GM19397 (cell line): ENCODE measurements around the gene P2RX4.
"Not testable (repeated sequence)": the region's sequence is repeated elsewhere in the genome, so short reads cannot be mapped to it uniquely, and the experiment has no call there.

Experiments used
- ATAC-seq: cut with Tn5 transposase; IDR thresholded peaks from one replicate; pipeline ENCODE4 v1.9.1; 2021; ENCODE audit warnings: mild to moderate bottlenecking, moderate library complexity; ENCODE audit not compliant: unreplicated experiment

The P2RX4 gene

DNA sequence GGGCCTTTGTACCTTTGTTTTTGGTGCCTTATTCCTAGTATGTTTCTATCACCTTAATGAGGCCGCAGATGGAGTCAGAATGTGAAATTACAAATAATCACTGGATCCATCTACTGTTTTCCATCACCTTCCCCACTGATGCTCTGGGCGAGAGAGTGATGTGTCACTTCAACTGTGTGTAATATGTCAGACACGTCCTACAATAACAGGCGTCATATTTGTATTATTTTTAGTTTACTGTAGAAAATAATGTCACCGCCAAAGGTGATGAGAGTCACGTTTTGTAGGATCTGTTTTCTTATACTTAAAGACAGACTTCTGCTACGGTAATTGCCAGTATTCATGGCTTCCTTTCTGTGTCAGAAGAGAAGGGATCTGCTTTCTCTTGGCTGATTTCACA, 22.4 kb upstream of the P2RX4 start:
- no peak for ATAC-seq

DNA sequence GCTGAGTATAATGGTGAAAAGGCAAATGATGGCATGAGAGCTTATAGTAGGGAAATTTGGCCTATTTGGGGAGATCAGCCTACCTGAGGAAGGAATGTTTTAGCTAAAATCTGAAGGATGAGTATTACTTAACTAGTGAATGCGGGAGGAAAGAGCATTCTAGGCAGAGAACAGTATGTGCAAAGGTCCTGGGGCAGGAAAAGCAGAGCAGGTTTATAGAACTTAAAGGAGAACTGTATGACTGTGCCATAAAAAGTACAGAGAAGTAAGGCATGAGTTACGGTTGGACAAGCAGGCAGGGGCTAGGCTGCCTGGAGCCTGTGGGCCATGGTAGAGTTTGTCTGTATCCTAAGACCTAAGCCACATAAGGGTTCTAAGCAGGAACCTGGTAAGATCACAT, 21.7 kb upstream of the P2RX4 start:
- ATAC-seq: no peak

GRCh38 chr12:121189131-121189530, 20.8 kb upstream of the P2RX4 start:
- no peak for ATAC-seq

GRCh38 chr12:121189619-121190155, 20.2 kb upstream of the P2RX4 start:
- no peak for ATAC-seq

- no peak for ATAC-seq
These were observed 19.4 kb upstream of the P2RX4 start for GRCh38 chr12:121190523-121191031.

DNA sequence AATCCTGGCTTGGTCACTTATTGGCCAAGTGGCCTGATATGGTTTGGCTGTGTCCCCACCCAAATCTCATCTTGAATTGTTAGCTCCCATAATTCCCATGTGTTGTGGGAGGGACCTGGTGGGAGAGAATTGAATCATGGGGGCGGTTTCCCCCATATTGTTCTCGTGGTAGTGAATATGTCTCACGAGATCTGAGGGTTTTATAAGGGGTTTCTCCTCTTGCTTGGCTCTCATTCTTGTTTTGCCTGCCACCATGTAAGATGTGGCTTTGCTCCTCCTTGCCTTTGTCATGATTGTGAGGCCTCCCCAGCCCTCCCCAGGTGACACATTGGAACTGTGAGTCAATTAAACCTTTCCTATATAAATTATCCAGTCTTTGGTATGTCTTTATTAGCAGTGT, 18.8 kb upstream of the P2RX4 start:
- no peak for ATAC-seq

DNA sequence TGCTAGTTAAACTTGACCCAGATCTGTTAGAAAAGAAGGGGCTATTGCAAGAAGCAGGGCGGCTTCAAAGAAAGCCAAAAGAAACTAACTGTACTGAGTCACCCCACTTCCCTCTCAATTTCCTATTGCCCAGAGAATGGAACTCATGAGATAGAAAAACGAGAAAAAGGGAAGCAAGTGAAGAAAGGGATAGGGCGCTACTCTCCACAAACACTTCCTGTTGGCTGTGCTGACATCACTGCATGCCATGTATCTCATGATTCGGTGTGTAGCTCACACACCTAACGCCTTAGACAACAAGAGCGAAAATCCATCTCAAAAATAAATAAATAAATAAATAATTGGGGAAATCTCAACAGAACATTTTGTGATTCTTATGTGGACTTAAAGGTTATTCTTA, 13.0 kb upstream of the P2RX4 start:
- ATAC-seq: no peak

GRCh38 chr12:121198949-121199348, 11.0 kb upstream of the P2RX4 start:
- ATAC-seq: no peak

DNA sequence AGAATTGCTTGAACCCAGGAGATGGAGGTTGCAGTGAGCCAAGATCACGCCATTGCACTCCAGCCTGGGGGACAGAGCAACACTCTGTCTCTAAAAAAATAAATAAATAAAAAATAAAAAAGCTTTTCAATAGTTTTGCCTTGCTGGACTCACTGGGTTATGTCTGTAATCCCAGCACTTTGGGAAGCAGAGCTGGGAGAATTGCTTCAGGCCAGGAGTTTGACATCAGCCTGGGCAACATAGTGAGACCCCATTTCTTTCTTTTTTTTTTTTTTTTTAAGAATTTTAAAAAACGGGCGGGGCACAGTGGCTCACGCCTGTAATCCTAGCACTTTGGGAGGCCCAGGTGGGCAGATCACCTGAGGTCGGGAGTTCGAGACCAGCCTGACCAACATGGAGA, 8.8 kb upstream of the P2RX4 start:
- not testable (repeated sequence) for ATAC-seq

GRCh38 chr12:121202407-121203355, 7.2 kb upstream of the P2RX4 start:
- no peak for ATAC-seq

DNA sequence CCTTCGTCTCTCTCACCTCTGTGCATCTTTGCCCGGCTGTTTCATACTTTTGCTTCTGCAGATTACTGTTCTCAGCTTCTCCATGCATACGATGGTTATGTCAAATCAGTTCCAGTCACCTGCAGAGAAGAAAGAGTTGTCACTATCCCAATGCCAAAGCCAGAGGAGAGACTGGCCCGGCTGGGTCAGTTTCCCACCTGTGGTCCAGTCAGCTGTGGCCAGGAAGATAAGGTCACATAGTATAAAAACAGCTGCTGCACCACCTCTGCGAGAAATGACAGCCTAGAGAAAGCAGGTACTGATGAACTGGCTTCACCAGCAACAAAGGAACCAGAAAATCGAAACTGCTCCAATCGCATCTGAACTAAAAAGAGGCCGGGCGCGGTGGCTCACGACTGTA, 6.4 kb upstream of the P2RX4 start:
- ATAC-seq: no peak

DNA sequence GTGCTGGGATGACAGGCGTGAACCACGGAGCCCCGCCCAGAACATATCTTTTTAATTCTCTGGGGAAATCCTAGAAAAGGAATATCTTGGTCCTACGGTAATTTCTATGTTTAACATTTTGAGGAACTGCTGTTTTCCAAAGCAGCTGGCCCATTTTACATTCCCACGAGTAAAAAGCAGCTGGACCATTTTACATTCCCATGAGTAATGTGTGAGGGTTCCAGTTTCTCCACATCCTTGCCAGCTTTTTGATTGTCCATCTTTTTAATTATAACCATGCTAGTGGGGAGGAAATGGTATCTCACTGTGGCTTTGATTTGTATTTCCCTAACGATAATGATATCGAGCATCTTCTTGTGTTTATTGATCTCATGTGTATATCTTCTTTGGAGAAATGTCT, 4.4 kb upstream of the P2RX4 start:
- no peak for ATAC-seq

DNA sequence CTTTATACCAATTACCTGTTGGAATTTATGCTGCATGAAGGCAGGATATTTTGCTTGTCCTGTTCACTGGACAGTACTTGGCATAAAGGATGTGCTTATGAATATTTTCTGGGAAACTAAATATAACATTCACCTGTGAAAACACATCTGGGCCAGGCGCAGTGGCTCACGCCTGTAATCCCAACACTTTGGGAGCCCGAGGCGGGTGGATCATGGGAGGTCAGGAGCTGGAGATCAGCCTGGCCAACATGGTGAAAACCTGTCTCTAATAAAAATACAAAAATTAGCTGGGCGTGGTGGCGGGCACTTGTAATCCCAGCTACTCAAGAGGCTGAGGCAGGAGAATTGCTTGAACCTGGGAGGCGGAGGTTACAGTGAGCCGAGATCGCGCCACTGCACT, 1.4 kb upstream of the P2RX4 start:
- not testable (repeated sequence) for ATAC-seq

DNA sequence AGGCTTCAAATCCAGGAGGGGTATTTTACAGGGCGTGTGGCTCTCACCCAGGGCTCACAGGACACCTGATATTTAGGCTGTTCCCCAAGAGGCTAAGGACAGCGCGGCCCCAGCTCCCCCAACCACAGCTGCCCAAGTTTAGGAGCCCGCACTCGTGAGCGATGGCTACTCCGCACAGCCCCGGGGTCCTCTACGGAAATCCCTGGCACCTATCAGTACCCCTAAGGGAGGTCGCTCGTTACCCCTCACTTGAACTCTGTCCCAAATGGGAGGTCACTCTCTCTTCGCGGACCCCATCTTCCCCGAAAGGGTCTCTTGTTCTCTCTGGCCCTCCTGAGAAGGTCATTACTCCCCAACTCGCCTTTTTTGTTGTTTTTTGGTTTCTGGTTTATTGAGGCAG, 708 bp upstream of the P2RX4 start:
- ATAC-seq: no peak

GRCh38 chr12:121212875-121213274, 2.9 kb downstream of the P2RX4 start:
- ATAC-seq: no peak

DNA sequence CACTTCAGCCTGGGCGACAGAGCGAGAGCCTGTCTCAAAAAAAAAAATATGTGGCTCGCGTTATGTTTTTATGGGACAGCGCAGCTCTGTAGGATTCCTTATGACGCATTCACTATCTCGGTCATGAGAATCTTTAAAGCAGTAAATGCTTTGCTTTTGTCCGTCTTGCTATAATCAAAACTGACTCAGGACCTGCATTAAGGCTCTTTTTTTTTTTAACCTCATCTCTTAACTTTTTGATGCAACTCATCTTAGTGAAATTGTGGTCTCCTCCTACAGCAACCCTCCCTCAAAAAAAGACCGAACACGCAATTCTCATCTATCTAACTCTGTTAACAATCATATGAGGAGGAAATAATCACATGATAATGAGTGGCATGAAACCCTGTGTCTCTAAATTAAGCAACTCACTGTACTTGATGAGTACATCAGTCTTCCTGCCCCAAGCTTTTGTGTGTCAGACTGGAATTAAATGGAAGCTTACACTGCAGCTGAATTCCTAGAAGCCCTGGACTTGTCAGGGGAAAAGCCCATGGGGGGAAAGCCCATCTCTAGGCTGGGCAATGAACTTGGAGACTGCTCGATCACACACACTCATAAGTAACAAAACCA, 4.3 kb downstream of the P2RX4 start:
- no peak for ATAC-seq

DNA sequence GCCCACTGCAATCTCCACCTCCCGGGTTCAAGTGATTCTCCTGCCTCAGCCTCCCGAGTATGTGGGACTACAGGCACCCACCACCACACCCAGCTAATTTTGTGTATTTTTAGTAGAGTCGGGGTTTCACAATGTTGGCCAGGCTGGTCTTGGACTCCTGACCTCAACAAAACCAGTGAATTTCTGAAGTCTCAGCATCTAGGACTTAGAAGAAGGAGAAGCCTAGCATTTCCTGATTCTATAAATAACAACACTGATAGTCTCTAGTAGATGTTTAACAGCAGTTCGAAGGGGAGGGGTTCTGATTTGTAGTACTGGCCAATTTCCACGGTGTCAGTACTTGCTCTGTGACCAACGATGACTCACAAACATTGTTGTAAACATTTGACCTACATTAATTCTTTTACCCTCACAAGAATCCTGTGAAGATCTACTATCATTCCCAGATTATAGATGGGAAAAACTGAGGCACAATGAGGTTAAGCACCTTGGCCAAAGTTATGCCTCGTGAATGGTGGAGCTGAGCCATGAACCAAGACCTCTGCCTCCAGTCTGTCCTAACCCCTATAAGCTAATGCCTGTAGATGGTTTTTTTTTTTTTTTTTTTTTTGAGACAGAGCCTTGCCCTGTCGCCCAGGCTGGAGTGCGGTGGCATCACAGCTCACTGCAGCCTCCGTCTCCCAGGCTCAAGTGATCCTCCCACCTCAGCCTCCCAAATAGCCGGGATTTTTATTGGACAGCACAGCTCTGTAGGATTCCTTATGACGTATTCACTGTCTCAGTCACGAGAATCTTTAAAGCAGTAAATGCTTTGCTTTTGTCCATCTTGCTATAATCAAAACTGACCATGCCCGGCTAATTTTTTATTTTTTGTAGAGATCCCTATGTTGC, 5.2 kb downstream of the P2RX4 start:
- no peak for ATAC-seq

DNA sequence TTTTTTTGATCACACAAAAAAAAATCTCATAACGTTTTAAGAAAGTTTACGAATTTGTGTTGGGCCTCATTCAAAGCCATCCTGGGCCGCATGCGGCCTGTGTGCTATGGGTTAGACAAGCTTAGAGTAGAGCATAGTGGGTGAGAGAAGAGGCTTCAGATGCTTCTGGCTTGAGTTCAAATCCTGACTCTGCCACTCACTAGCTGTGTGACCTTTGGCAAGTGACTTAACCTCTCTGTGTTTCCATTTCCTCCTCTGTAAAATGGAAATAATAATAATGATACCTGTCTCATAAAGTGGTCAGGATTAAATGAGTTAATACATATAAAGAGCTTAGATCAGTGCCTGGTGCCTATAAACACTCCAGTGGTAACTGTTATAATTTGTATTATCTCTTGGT, 6.2 kb downstream of the P2RX4 start:
- no peak for ATAC-seq

- ATAC-seq: no peak
These were observed 7.1 kb downstream of the P2RX4 start for GRCh38 chr12:121217063-121217462.

DNA sequence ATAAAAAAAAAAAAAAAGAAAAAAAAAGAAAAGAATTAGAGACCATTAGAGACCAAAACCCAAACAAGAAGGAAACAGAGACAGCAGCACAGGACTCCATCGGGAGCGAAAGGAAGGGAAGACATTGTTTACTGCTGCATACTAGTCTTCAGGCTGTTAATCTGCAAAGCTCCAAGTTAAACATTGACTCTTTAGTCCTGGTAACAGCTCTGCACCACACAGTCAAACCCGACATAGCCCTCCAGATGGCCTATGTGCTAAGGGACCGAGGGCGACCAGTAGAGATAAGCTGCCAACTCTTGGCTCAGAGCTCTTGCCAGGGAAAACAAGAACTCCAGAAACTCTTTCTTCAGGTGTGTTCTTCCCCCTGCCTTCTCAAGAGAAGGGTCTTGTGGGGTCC, 7.8 kb downstream of the P2RX4 start:
- no peak for ATAC-seq
